Measurements from ENCODE around the gene JUND.

DNA sequence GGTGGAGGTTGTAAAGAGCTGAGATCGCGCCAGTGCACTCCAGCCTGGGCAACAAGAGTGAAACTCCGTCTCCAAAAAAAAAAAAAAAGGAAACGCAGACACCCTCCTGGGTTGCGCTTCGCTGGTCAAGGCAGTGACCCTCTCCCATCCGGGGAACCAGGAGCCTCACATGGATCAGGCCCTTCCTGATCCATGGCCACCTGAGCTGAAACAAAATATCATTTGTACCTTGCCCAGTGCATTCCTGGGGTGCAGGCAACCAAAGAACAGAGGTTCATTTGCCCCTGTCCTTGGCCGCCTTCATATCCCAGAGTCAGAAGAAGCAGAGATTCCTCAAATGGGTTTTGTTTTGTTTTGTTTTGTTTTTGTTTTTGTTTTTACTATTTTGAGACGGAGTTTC is 49.4 kb upstream of the JUND start:
- TF ChIP-seq, protein P1, sequence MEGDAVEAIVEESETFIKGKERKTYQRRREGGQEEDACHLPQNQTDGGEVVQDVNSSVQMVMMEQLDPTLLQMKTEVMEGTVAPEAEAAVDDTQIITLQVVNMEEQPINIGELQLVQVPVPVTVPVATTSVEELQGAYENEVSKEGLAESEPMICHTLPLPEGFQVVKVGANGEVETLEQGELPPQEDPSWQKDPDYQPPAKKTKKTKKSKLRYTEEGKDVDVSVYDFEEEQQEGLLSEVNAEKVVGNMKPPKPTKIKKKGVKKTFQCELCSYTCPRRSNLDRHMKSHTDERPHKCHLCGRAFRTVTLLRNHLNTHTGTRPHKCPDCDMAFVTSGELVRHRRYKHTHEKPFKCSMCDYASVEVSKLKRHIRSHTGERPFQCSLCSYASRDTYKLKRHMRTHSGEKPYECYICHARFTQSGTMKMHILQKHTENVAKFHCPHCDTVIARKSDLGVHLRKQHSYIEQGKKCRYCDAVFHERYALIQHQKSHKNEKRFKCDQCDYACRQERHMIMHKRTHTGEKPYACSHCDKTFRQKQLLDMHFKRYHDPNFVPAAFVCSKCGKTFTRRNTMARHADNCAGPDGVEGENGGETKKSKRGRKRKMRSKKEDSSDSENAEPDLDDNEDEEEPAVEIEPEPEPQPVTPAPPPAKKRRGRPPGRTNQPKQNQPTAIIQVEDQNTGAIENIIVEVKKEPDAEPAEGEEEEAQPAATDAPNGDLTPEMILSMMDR (IDR thresholded peaks at IDR 0.05): no peak
- TF ChIP-seq POLR2A (IDR thresholded peaks at IDR 0.05): no peak
- no peak for TF ChIP-seq EP300 (IDR thresholded peaks at IDR 0.05)

All from stomach (tissue), 4 donors.